Lower leg skin (tissue), 4 donors: ENCODE results near the gene ZNF821. TPM values are rescaled to one million over a fixed set of nuclear protein-coding genes. Genes with fewer than 3 reads are reported as not detected.

Source experiments
- DNase-seq, 2 donors: peaks; one replicate each; pipeline ENCODE4 v3.0.0-alpha.2; 2019; ENCODE audit warnings: low spot score in 2 of 2
- H3K4me3 ChIP-seq: fragments of 200-600 bp; sonication (generic); 2 replicates; pipeline ENCODE4 v1.5.1; 2017; ENCODE audit warnings: mild to moderate bottlenecking, low read depth; ENCODE audit not compliant: poor library complexity, severe bottlenecking
- POLR2A ChIP-seq, 2 donors: fragments of 450-650 bp; IDR thresholded peaks; one replicate each; pipeline ENCODE4 v1.6.1; 2016 to 2017; ENCODE audit warnings: antibody characterized with exemption in 2 of 2, mild to moderate bottlenecking in 1 of 2, moderate library complexity in 1 of 2
- WGBS, 2 donors: methylation state at CpG; one replicate each; pipeline ENCODE4 v1.1.5; 2018; 5-methylcytosine and 5-hydroxymethylcytosine counted together
- intact Hi-C: fragments of 100-400 bp; cut with DNase I; formaldehyde crosslinking; loops from one replicate; pipeline ENCODE4 v1.15.0; 2023; ENCODE audit warnings: low total_unique reads
- total RNA-seq, 4 donors: library from RNA; depleted of rRNA; stranded (reverse); fragments of >200 nt; gene quantifications; one replicate each; pipeline ENCODE4 v1.1.0, GENCODE V29; 2016
- TF ChIP-seq, protein P1 (sequence below), 3 donors: fragments of 450-650 bp; IDR thresholded peaks; one replicate each; pipeline ENCODE4 v1.5.1; 2016; ENCODE audit warnings: antibody characterized with exemption in 3 of 3, mild to moderate bottlenecking in 3 of 3, moderate library complexity in 2 of 3

ZNF821 gene
- total RNA-seq, 4 donors from 2014 or later: 13.6 to 21.0 (median 17.2) TPM

DNA sequence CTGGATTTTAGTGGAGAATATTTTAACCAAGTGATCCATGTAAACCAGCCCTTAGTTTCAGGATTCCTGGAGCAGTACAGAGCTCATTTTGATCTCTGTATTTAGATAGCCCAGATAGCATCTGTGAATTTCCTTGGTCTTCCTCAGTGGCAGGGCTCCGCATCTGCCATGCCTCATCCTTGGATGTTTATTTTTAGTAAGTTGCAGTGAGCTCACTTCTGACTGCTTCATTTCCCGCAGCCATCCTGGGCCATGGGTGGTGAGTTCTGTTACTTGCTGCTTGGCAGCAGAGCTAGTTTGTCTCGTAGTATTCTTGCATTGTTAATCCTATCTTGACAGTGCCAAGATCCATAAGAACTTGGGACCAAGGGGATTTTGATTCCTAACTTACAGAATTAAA lies 45.1 kb upstream of the ZNF821 start:
- WGBS, 2 donors: 27 to 33% methylated on average over 3 of the region's 3 CpGs
- TF ChIP-seq, protein P1, sequence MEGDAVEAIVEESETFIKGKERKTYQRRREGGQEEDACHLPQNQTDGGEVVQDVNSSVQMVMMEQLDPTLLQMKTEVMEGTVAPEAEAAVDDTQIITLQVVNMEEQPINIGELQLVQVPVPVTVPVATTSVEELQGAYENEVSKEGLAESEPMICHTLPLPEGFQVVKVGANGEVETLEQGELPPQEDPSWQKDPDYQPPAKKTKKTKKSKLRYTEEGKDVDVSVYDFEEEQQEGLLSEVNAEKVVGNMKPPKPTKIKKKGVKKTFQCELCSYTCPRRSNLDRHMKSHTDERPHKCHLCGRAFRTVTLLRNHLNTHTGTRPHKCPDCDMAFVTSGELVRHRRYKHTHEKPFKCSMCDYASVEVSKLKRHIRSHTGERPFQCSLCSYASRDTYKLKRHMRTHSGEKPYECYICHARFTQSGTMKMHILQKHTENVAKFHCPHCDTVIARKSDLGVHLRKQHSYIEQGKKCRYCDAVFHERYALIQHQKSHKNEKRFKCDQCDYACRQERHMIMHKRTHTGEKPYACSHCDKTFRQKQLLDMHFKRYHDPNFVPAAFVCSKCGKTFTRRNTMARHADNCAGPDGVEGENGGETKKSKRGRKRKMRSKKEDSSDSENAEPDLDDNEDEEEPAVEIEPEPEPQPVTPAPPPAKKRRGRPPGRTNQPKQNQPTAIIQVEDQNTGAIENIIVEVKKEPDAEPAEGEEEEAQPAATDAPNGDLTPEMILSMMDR (IDR thresholded peaks at IDR 0.05): no peak
- TF ChIP-seq POLR2A (IDR thresholded peaks at IDR 0.05): no peak
- intact Hi-C loops: no loop called here
- no peak for DNase-seq
- no peak overlapping the region for H3K4me3 ChIP-seq

DNA sequence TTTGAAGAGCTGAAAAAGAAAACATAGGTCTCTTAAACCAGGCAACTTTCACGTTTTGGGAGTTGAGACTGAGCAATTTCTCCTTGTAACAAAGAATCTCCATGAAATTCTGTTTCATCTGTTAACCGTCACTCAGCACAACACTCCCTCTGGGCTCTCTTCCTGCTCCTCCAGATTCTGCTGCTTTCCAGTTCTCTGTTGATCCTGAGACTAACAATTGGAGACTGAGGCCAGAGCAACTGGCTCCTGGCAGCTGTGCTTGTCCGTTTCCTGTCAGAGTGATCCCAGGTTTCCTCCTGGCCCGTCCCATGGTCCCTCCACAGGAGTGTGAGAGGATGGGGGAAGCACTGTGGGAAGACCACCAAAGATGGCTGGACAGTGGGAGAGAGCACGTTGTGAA lies 43.8 kb upstream of the ZNF821 start:
- H3K4me3 ChIP-seq: no peak overlapping the region
- intact Hi-C loops: no loop called here
- TF ChIP-seq POLR2A (IDR thresholded peaks at IDR 0.05): no peak
- TF ChIP-seq, protein P1 (IDR thresholded peaks at IDR 0.05): no peak
- no peak for DNase-seq
- 55 to 58% methylated on average over 5 of the region's 5 CpGs for WGBS, 2 donors

DNA sequence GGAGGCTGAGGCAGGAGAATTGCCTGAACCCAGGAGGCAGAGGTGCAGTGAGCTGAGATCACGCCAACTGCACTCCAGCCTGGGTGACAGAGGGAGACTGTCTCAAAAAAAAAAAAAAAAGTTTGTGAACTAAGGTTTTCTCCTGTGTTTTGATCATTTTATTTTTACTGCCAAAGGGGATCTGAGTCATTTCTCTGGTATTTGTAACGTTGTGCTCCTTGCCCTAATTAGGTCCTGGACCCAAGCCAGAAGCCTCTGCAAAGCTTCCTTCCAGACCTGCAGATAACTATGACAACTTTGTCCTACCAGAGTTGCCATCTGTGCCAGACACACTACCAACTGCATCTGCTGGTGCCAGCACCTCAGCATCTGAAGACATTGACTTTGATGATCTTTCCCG lies 43.4 kb upstream of the ZNF821 start:
- WGBS, 2 donors: 20 to 25% methylated on average over 3 of the region's 3 CpGs
- intact Hi-C loops: no loop called here
- DNase-seq: peak in 1 of 2 donors; percentile 35
- no peak overlapping the region for H3K4me3 ChIP-seq
- no peak for TF ChIP-seq POLR2A (IDR thresholded peaks at IDR 0.05)
- TF ChIP-seq, protein P1 (IDR thresholded peaks at IDR 0.05): no peak

DNA sequence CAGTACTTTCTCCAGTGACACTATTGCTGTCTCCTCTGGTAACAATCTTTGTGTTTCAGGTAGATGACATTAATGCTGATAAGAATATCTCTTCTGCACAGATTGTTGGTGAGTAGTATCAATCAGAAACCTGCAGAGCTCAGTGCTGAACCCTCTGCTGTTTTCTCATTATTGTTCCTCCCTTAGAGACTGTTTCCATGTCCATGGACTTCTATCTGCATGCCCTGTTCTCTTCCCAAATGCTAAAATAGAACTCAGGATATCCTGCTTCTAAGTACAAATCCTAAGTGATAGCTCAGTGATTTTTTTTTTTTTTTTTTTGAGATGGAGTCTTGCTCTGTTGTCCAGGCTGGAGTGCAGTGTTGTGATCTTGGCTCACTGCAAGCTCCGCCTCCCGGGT lies 40.7 kb upstream of the ZNF821 start:
- no peak overlapping the region for H3K4me3 ChIP-seq
- DNase-seq: no peak
- 93 to 97% methylated on average over 2 of the region's 2 CpGs for WGBS, 2 donors
- intact Hi-C loops: no loop called here
- TF ChIP-seq, protein P1 (IDR thresholded peaks at IDR 0.05): no peak
- TF ChIP-seq POLR2A (IDR thresholded peaks at IDR 0.05): no peak

- intact Hi-C loops: no loop called here
- 84% methylated on average over 10 of the region's 10 CpGs for WGBS, 2 donors
- no peak overlapping the region for H3K4me3 ChIP-seq
- DNase-seq: no peak
- TF ChIP-seq, protein P1 (IDR thresholded peaks at IDR 0.05): no peak
- TF ChIP-seq POLR2A (IDR thresholded peaks at IDR 0.05): no peak
These were observed 40.1 kb upstream of the ZNF821 start for GRCh38 chr16:71923941-71924690.

GRCh38 chr16:71920658-71921057 lies 36.7 kb upstream of the ZNF821 start:
- TF ChIP-seq POLR2A (IDR thresholded peaks at IDR 0.05): no peak
- TF ChIP-seq, protein P1 (IDR thresholded peaks at IDR 0.05): no peak
- DNase-seq: no peak
- intact Hi-C loops: no loop called here
- H3K4me3 ChIP-seq: no peak overlapping the region
- 86% methylated on average over 2 of the region's 2 CpGs for WGBS, 2 donors
